ENCODE data around the gene ATXN2L.
"Not testable (repeated sequence)": the region's sequence is repeated elsewhere in the genome, so short reads cannot be mapped to it uniquely, and the experiment has no call there.

Gene ATXN2L

GRCh38 chr16:28837672-28838557 lies 15.1 kb downstream of the ATXN2L start:
- DNase-seq: no peak

DNA sequence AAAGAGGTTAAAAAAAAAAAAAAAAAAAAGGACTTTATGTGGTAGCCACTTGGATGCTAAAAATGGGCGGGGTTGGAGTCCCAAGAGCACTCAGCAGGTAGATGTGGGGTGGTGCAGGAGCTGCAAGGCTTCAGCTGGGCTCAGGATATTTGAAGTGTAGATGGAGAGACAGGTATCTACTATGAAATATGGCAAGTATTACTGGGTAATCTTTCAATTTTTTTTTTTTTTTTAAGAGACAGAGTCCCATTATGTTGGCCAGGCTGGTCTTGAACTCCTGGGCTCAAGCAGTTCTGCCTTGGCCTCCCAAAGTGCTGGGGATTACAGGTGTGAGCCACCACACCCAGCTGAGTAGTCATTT lies 15.7 kb downstream of the ATXN2L start:
- DNase-seq: no peak

GRCh38 chr16:28839004-28839639 lies 16.3 kb downstream of the ATXN2L start:
- no peak for DNase-seq

DNA sequence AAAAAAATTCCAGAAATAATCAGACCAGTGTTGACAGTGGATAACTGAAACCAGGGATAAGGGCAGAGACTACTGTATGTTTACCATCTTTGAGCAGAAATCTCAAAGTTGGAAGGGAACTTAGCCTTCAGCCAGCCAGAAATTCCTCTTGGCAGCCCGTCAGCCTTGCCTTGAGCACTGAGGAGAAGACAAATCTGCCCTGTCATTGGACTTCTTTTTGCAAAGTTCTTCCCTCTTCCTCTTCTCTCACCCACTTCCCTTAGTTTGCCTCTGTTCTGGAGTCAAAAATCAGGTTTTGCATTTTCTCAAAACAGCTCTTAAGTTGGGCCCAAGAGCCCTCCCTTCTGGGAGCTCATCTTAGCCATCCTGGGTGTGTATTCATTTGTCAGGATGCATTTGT lies 17.1 kb downstream of the ATXN2L start:
- DNase-seq: no peak

DNA sequence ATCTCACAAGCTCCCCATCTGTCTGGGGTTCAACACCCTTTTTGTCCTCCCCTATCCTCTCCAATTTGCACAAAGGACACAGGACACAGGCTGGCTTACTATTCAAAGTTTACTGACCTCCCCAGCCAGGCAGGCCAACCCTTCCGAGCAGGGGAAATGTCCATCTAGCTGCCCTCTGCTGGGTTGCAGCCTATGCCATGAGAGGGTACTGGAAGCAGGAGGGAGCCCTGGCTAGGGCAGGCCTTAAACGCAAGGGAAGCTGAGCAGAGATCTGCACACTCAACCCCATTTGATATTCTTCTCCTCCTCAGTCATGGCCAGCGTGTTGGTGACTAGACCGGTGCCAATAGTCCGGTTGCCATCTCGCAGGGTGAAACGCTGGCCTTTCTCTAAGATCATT lies 19.9 kb downstream of the ATXN2L start:
- DNase-seq: no peak

GRCh38 chr16:28843766-28844165 lies 21.0 kb downstream of the ATXN2L start:
- DNase-seq: no peak

- DNase-seq: no peak
Measured at GRCh38 chr16:28844226-28844885, 21.6 kb downstream of the ATXN2L start.

DNA sequence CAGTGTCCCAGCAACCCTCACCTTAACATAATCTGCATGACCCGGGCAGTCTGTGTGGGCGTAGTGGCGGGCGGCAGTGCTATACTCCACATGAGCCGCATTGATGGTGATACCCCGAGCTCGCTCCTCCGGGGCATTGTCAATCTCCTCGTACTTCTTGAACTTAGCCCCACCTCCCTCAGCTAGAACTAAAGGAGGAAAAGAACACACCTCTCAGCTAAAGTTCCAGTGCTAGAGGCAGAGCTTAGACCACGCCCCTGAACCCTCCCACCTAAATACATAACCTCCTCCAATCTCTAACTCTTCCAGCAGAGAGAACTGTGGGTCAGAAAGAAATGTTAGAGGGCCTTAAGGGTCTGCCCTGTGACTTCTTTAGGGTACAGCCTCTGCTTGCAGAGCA lies 22.5 kb downstream of the ATXN2L start:
- DNase-seq: no peak

DNA sequence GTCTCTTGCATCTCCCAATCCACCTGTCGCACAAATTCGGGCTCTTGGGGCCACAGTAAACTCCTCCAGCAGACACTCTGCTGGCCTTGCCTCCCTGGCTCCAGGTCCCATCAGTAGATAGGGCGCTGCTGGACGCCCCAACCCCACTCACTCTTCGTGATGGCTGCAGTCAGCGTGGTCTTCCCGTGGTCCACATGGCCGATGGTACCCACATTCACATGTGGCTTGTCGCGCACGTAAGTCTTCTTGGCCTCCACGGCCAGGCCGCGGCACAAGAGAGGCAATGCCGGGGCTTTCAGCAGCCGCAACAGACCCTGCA lies 22.9 kb downstream of the ATXN2L start:
- DNase-seq: no peak

DNA sequence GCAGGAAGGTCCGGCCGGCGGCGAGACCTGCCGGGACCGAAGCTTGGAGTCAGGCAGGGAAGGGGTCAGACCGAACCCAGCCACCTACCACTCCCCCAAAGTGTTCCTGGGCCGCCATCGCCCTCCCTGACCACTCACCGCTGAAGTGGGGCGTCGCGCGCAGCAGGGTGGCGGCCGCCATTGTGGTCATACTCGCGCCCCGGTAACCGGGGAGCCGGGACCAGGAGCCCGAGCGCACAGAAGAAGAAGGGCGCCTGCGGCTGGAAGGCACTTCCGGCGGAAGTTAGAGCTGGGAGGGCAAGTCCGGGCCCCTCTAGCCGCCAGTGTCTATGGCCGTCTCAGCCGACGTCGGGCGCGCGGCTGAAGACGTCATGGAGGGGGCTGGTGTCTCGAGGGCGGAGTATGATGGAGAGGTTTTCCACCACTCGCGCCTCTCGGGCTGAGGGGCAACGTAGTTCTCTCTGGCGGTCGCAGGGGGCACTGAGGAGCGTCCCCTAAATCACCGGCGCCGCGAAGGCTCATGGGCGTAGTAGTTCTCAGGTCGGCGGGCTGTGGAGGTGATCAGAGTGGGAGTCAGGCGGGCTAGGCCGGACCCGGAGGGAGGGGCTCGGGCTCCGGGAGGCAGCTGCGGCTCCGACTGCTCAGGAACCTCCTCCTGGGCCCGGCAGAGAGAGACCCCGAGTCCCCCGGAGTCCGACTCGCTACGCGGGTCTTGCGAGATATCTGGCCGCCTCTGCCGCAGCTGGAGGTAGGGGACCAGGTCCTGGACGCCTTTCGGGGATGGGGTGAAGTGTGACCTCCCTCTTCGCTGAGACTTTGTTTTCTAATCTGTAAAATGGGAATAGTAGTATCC lies 23.5 kb downstream of the ATXN2L start, which contains the start of gene TUFM:
Gene TUFM (minus strand): TSS at position 269 of the 853 bp plus-strand sequence. CDS start 79 bp downstream, at position 190.
- peak; percentile 99 for DNase-seq

DNA sequence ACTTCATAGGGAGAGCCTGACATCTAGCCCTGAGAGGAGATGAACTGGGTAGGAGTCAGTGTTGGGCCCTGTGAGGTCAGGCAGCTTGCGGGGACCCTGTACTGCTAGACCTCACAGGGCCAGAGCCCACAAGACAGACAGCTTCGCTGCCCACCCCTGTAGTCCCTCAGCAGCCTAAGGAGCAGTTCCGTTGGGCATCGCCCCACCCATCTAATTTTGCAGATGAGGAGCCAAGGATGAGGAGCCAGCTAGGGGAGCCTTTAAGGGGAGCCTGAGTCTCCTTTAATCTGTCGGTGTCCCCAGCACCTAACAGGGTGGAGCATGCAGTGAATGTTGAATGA lies 24.1 kb downstream of the ATXN2L start:
- no peak for DNase-seq

GRCh38 chr16:28858421-28858820 lies 35.6 kb downstream of the ATXN2L start:
- no peak for DNase-seq

DNA sequence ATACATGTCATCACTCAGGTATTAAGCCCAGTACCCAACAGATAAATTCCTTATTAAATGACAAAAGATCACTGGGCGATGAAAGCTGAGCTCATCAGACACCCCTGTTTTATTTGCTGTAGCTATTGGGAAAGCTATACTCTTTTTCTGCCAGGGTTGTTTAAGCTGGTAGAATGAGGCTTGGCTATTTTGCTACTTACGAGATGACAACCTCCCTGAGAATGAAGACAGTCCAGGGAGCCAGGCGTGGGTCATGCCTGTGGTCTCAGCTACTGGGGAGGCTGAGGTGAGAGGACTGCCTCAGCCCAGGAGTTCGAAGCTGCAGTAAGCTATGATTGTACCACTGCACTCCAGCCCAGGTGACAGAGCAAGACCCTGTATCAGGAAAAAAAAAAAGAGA lies 36.5 kb downstream of the ATXN2L start:
- no peak for DNase-seq

GRCh38 chr16:28863929-28864793 lies 41.4 kb downstream of the ATXN2L start:
- no peak for DNase-seq

DNA sequence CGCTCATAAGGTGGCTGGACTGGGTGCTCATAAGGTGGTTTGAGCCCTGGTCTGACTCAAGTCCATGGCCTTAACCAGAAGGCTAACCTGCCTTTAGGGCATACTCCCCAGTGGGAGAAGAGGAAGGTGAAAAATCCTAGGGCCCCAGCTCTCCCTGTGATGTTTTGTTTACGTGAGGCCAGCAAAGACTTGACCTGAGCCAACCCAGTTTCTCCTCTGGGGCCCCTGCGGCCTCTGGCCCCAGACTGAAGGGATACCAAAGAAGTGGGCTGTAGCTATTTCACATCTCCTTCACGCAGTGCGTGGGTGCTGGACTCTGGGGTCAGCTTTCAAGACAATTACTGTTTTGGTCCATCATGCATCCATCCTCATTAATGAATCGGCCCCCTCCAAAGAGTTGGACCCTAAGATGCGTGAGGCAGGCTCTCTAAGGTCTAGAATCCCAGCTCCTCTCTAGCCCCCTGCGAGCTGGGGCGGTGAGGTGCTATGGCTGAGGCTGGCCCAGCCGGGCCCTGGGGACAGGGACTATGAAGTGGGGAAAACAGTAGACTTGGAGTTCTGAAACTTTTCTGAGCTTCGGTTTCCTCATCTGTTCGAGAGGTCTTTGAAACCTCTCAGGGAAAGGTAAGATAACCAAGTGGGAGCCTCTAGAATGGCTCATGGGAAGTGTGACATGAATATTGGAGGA lies 42.3 kb downstream of the ATXN2L start:
- DNase-seq: no peak

DNA sequence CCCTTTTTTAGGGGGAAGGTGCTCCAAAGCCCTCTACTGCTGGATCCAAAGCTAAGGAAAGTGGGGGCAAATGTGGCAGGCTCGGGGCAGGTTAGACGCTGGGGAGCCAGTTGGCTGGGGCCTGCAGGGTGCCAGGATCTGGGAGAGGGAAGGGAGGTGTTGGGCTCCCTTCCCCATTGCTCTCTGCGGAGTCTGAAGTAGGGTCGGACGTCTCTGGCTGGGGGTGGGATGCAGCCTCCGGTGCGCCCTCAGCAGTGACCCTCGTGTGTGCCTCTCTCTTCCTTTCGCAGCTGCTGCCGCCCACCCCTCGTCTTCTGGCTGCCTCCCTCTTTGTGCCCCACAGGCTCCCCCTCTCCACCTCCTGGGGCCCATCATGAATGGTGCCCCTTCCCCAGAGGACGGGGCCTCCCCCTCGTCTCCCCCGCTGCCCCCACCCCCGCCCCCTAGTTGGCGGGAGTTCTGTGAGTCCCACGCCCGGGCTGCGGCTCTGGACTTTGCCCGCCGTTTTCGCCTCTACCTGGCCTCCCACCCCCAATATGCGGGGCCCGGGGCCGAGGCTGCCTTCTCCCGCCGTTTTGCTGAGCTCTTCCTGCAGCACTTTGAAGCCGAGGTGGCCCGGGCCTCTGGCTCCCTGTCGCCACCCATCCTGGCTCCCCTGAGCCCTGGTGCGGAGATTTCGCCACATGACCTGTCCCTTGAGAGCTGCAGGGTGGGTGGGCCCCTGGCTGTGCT lies 43.1 kb downstream of the ATXN2L start:
- no peak for DNase-seq

DNA sequence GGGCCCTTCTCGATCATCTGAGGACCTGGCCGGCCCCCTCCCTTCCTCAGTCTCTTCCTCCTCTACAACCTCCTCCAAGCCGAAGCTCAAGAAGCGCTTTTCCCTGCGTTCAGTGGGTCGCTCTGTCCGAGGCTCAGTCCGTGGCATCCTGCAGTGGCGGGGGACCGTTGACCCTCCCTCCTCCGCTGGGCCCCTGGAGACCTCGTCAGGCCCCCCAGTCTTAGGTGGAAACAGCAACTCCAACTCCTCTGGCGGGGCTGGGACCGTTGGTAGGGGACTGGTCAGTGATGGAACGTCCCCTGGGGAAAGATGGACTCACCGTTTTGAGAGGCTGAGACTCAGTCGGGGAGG lies 43.6 kb downstream of the ATXN2L start:
- no peak for DNase-seq

- no peak for DNase-seq
Measured at GRCh38 chr16:28867241-28867640, 44.4 kb downstream of the ATXN2L start.

DNA sequence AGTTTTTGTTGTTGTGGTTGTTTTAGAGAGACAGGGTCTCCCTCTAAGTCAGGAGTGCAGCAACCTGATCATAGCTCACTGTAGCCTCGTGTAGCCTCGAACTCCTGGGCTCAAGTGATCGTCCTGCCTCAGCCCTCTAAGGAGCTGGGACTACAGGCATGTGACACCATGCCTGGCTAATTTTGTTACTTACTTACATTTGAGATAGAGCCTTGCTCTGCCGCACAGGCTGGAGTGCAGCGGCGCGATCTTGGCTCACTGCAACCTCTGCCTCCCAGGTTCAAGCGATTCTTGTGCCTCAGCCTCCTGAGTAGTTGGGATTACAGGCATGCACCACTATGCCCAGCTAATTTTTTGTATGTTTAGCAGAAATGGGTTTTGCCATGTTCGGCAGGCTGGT lies 44.8 kb downstream of the ATXN2L start:
- DNase-seq: not testable (repeated sequence)

DNA sequence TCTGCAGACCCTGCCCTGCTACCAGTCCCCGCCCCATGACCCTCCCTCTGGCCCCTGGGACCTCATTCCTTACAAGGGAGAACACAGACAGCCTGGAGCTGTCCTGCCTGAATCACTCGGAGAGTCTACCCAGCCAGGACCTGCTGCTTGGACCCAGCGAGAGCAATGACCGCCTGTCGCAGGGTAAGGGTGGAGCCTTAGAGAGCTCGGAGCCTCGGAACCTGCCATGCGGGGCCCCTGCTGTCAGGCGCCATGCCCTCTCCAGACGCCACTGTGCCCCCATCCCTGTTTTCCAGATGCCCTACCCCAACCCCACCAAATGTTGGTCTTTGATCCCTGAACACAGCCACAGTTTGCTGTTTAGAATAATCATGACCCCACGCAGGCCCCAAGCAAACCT lies 46.4 kb downstream of the ATXN2L start:
- no peak for DNase-seq

GRCh38 chr16:28872952-28873351 lies 50.2 kb downstream of the ATXN2L start:
- no peak for DNase-seq
